SK-MEL-5 (cell line): Measurements from ENCODE around the gene EEF2. TPM values are rescaled to one million over a fixed set of nuclear protein-coding genes. Genes with fewer than 3 reads are reported as not detected.
"Not testable (repeated sequence)": the region's sequence is repeated elsewhere in the genome, so short reads cannot be mapped to it uniquely, and the experiment has no call there.

Source experiments
- DNase-seq: peaks from one replicate; pipeline ENCODE4 v3.0.0-alpha.2; 2016; ENCODE audit warnings: low read depth, low spot score
- in situ Hi-C: cut with HindIII; loops from 2 replicates; pipeline ENCODE4 v1.10.0; 2016; ENCODE audit warnings: low sequenced_read_pairs, high pct_unique_total_duplicates, low pct_unique_long_range_greater_than_20kb
- total RNA-seq: library from RNA; depleted of rRNA; stranded (reverse); fragments of >200 nt; shearing (Covaris generic); gene quantifications from 2 replicates; pipeline ENCODE4 v1.2.3, GENCODE V29; 2014

The EEF2 gene
- total RNA-seq, 1 experiment from 2014 or later, result 1,742 TPM

DNA sequence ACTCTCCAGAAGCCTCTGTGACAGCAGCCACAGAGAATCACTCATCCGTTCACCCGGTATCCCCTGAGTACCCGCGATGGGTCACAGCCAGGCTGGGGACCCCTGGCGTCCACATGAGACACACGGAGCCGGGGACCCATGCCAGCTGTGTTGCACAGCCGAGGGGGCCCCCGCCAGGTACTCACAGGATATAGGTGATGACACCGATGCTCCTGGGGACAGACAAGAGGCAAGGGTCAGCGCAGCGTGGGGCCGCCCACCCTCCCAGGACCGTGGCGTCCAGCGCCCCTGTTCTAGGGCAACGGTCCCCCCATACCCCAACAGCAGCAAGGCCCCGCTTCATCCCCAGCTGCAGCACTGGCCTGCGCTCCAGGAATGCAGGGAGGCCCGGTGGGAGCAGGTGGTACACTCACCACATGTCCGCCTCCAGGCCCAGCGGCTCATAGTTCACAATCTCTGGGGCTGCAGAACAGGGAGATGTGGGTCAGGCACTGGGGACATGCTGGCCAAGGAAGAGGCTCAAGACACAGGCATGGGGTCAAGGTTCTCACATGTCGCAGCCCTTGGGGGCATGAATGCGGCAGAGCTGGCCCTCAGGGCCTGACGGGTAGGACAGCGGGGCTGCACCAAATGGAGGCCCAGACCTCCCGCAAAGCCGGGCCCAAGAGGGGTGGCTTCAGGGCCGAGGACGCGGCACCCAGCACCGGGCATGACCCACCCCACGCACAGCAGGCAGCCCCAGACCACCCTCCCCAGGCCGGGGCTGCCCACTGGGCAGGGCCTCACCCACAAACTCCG lies 21.6 kb downstream of the EEF2 start:
- no peak for DNase-seq
- in situ Hi-C loops, result no loop called here

DNA sequence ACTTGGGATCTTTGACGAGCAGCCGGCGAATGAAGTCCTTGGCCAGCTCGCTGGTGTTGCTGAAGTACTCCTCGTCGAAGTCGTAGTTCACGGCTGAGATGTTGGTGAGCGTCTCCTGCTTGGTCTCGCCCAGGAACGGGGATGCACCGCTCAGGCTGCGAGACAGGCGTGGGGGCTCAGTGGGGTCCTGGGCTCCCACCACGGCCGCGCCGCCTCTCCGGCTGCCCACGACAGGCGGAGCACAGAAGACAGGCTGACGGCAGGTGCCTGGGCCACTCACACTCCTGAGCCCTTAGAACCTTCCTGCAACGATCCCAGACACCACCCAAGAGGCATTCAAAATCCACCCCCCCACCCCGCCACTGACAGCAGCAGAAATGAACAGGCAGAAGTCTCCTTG lies 24.3 kb downstream of the EEF2 start:
- DNase-seq, result no peak
- in situ Hi-C loops, result no loop called here

DNA sequence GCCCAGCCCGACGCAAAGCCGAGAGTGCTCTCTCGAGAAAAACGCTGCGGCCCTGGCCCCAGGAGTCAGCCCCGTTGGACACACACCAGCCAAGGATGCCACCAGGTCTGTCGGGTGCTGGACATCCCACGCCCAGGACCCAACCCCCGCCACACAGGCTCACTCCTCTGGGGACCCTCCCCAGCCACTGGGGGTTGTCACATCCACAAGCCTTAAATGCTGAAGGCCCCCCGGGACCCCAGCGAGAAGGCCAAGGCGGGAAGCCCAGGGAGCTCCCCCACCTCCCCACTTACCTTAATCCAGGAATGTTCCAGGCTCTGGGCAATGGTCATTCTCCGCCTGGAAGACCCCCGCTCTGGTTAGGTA lies 25.5 kb downstream of the EEF2 start:
- in situ Hi-C loops, result no loop called here
- no peak for DNase-seq

DNA sequence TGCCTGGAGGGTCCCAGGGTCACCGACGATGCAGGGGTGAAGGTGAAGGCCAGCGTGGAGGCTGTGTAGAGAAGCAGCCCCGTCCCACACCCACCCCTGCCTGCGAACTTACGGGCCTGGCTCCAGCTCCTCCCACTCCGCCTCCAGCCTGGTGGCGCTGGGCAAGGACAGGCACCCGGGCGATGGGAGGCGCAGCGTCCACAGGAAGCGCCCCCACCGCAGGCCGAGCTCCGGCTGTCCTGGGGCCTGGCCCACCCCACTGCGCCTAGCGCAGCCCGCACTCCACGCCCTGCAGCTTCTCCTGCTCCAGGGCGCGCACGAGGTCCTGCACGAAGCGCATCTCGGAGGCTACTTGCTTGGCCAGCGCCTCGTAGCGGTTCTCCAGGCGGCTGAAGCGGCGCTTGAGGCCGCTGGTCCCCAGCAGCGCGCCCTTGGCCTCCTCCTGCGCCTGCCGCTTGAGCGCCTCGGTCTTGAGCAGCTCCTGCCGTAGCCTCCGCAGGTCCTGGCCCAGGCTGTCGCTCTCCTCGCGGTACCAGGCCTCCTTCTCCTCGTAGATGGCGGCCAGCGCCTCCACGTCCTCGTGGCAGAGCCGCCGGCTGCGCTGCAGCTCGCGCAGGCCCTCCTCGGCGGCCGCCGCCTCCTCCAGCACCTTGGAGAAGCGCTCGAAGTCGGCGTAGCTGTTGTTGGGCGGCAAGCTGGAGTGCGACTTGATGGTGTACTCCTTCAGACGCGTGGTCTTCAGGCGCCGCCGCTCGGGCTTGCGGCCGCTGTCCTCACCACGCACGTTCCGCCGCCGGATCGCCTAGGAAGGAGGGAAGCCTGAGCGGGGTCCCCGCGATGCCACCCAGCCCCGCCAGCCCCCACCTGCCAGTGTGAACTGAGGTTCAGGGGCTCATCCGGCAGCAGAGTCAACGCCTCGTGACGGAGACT lies 26.2 kb downstream of the EEF2 start:
- no peak for DNase-seq
- in situ Hi-C loops, result no loop called here

DNA sequence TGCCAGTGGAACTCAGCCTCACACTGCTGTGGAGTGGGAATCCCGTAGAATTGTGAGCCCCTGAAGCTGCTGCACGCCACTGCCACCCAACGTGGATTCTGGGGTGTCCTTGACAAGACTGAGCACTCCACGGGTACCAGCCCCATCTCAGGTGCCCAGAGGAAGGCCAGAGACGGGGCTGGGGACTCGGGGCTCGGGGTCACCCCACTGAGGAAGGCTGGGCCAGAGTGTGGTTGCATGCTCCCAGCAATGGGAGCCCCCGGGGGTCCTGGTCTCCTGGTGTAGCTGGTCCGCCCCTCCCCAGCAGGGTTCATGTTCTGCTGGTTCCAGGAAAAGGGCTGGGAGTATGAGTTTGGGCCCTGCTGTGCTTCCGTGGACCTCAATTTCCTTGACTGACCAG lies 29.6 kb downstream of the EEF2 start:
- in situ Hi-C loops, result no loop called here

DNA sequence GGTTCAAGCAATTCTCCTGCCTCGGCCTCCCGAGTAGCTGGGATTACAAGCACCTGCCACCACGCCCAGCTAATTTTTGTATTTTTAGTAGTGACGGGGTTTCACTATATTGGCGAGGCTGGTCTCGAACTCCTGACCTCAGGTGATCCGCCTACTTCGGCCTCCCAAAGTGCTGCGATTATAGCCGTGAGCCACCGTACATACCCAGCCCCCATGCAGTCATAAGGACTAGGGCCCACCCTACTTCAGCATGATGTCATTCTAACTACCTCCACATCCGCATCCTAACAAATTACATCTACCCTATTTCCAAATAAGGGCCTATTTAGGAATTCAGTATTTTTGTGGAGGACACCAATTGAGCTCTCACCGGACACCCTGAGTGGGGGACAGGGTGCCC lies 30.0 kb downstream of the EEF2 start:
- in situ Hi-C loops, result not testable (repeated sequence)

More for the DNA sequence above, 29.6 kb downstream of the EEF2 start:
- no peak for DNase-seq

DNA sequence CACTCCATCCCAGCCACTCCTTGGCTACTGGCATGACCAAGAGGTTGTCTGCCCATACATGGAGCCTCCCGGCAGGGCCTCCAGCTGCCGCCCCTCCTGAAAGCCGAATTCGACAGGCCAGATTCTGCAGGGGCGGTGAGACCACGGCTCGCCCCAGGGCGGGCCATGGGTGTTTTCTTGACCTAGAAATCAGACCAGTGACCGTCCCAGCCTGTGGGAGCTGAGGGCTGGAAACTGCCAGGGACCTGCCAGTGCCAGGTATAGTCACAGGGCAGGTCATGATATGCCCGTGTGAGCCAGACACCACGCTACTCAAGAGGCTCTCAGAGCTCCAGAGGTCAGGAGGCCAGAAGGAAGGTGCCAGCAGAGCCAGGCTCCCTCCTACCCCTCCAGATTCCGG lies 31.2 kb downstream of the EEF2 start:
- no peak for DNase-seq
- in situ Hi-C loops, result no loop called here

More for the DNA sequence above, 30.0 kb downstream of the EEF2 start:
- not testable (repeated sequence) for DNase-seq

DNA sequence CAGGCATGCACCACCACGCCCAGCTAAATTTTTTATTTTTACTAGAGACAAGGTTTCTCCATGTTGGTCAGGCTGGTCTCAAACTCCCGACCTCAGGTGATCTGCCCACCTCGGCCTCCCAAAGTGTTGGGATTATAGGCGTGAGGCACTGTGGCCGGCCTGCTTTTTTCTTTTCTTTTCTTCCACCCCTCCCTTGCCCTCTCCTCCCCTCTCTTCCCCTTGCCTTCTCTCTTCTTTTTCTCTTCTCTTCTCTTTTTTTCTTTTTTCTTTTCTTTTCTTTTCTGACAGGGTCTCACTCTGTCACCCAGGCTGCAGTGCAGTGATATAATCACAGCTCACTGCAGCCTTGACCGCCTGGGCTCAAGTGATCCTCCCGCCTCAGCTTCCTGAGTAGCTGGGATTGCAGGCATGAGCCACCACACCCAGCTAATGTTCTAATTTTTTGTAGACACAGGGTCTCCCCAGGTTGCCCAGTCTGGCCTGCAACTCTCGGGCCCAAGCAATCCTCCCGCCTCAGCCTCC lies 32.4 kb downstream of the EEF2 start:
- in situ Hi-C loops, DNase-seq: not testable (repeated sequence)

DNA sequence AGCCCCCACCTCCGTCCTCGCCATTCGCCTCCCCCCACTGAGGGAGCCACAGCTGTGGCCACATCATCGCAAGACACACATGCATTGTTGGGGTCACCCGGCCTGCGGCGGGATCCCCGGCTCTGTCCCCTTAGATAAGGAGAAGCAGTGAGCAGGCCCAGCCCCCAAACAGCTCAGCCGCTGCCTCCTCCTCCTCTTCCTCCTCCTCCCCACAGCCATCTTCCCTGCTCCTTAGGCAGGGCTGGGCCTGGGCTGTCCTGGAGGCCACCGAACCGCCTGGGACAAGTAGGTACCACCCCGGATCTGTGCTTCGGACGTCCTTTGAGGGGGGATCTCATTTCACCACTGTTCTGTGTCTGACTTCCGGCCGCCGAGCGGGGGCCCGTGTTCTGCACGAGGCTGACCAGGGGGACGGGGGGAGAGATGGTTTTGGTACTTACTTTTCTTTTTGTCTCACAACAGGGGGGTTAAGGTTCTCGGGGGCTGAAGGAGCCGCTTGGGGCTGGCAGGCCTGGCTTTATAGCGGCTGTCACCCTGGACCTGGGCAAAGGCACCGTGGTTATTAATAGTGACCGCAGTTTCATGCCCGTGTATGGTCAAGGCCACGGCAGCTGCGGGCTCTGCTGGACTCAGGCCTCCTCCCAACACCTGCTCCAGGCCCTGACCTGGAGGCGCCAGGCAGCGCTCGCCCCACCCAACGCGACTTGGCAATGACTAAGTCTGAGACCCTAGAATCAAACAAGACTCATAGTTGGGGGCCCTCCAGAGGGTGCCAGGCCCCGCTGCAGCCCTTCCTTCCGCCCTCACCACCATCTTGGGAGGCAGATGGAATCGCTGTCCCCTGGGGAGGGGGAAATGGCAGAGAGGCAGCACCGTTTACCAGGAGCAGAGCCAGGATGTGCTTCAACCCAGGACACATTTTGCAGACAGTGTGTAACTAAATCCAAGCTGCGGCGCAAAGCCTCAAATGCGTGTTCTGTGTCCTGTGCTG lies 34.1 kb downstream of the EEF2 start:
- DNase-seq, result no peak
- in situ Hi-C loops, result no loop called here

DNA sequence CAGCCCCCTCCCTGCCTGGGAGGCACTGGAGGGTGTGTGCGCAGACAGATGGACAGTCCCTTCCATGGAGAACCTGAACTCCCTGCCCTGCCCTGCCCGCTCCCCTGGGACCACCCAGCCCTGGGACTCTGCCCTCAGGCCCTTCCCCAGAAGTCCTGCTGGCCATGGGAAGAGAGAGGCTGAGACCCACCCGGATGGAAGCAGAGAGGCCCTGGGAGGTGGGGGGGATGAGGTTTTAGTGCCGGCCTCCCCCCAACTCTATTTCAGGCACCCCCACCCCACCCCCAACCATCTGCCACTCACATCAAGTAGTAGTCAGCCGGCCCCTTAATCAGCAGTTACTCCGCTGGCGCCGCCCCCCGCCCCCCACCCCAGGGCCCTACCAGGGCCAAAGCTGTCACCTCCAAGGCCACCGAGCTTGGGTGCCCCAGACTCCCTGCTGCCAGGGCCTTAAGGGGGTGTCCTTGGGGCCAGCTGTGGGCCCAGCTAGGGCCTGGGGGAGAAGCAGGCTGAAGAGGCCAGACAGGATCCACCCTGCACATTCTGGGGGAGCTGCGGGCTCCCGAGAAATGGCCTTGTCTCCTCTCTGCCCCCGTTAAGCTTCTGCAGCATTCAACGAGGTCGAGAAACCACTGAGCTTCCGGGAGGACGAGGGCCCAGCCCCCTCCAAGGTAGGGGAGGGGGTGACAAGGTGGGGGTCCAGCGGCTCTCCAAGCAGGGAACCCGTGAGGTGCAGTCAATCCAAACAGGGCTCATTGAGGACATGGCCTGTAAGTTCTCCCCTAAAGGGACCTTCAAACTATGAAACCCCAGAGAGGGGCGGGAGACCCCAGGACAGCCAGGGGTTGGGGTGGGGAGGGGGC lies 35.0 kb downstream of the EEF2 start:
- no peak for DNase-seq
- in situ Hi-C loops, result no loop called here

DNA sequence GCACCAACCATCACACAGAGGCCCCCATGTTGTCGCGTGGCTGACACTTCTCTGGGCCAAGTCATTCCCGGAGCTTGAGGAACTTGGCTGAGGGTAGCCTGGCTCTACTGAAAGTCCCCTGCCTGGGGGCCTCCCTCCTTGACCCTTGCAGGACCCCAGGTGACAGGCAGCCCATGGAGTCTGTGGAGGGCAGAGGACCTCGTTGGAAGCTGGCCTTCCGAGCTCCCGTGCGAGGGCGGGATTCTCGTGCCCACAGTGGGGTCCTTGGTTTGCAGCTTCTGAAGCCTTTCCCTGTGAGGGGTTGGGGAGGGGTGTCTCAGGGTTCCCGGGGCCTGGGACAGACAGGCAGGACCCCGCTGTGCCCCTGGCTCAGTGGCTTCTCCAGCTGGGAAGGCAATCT lies 36.0 kb downstream of the EEF2 start:
- in situ Hi-C loops, result no loop called here

DNA sequence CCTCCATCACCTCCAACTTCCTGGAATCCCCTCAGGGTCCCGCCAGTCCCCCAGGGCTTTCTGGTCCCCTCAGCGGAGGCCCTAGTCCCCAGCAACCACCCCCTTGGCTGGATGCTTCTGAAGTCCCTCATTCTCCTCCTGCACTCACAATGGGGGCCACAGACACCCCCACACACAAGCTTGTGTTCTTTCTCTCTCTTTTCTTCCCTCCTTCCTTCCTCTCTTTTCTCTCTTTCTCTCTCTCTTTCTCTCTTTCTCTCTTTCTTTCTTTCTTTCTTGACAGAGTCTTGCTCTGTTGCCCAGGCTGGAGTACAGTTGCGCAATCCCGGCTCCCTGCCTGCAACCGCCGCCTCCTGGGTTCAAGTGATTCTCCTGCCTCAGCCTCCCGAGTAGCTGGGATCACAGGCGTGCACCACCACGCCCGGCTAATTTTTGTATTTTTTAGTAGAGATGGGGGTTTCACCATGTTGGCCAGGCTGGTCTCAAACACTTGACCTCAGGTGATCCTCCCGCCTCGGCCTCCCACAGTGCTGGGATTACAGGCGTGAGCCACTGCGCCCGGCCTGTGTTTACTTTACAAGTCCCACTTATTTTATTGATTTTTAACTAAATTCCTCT lies 37.8 kb downstream of the EEF2 start:
- in situ Hi-C loops, DNase-seq: not testable (repeated sequence)

More for the DNA sequence above, 36.0 kb downstream of the EEF2 start:
- DNase-seq, result no peak

DNA sequence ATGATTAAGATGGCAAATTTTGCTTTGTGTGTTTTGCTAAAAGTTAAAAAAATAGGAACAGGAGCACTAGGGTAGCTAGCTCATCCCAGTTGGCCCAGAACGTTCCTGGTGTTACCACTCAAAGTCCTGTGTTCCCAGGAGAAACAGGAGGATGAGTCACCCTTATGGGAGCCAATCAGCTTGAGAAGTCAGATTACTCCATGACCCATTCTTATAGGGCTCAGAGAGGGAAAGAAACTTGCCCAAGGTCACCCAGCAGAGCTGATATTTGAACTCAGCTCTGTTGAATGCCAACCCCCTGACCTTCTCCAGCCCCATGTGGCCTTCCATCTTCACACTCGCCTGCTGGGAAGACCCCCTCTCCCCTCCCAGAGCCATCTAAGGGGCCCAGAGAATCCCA lies 39.4 kb downstream of the EEF2 start:
- in situ Hi-C loops, result no loop called here
- no peak for DNase-seq

DNA sequence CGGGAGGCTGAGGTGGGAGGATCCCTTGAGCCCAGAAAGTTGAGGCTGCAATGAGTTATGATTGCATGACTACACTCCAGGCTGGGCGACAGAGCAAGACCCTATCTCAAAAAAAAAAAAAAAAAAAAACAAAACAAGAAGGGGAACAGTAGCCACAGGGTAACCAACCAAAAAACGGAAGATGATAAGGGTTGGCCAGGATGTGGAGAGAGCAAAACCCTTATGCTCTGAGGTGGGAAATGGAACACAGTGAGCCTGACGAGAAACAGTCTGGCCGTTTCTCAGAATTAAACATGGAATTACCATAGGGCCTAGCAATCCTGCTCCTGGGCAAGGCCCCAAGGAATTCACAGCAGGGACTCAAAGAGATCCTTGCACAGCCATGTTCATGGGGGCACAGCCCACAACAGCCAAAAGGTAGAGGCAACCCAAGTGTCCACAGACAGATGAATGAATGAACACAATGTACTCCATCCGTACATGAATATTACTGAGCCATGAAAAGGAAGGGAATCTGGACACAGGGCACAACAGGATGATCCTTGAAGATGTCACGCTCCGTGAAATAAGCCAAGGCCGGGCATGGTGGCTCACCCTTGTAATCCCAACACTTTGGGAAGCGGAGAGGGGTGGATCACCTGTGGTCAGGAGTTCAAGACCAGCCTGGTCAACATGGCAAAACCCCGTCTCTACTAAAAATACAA lies 41.1 kb downstream of the EEF2 start:
- in situ Hi-C loops, result no loop called here
- no peak for DNase-seq

DNA sequence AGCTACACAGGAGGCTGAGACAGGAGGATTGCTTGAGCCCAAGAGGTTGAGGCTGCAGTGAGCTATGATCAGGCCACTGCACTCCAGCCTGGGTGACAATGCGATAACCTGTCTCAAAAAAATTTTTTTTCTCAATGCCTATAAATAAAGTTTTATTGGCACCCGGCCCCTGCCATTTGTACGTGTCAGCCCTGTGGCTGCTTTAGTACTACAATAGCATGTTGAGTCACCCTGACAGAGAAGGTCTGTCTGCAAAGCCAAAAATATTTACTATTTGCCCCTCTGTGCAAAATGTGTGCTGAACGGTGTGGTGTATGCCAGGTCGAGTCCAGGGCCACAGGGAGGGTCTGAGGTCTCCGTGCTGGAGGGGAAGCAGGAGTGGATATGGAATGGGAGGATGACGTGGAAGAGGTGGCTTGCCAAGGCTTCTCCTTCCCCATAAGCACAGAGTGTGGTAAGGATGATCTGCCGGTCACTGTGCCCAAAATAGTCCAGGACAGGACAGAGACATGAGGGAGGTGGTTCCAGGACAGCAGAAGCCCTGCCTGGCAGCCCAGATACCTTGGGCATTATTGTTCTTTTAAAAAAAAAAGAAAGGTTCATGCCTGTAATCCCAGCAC lies 42.4 kb downstream of the EEF2 start:
- in situ Hi-C loops, result no loop called here
- no peak for DNase-seq
